ENCODE data around the gene SIK2. TPM values are rescaled to one million over a fixed set of nuclear protein-coding genes. Genes with fewer than 3 reads are reported as not detected.

Gene SIK2
- total and polyA plus RNA-seq, 10 donors = 1.7 to 23.8 (median 14.9) TPM

GRCh38 chr11:111776398-111777093 lies 174.3 kb downstream of the SIK2 start:
- Histone ChIP-seq H3K27me3 (replicated peaks in 1 of 7) (no peaks in the 10 kb centered on the region), H3K4me1 (peaks cover 0 to 22% (median 12%) of the 10 kb centered on the region in 6 donors), H3K9me3 (no peaks in the 10 kb centered on the region), H3K36me3 (no peaks in the 10 kb centered on the region), H3K4me3 (no peak overlapping the region), H3K27ac (peak overlapping the region in 4 of 8 donors; percentile 30 to 69 (median 34))
- no peak for TF ChIP-seq POLR2A (IDR thresholded peaks at IDR 0.05)
- no peak for TF ChIP-seq CTCF (IDR thresholded peaks at IDR 0.05 in 8 of 11, conservative IDR thresholded peaks at IDR 0.05 in 3 of 11)
- TF ChIP-seq POLR2AphosphoS5 (IDR thresholded peaks at IDR 0.05) = no peak
- WGBS, 5 donors = 65 to 81% (median 76%) methylated on average over 6 of the region's 6 CpGs
- intact Hi-C loops (cut with DNase I; ENCODE audit: low total_unique reads) = loop anchor here (5.0 to 10.0 kb wide), 2 partner anchors 68 to 174 kb away; partner anchors contain the start of gene SIK2
- no peak for DNase-seq

GRCh38 chr11:111777094-111778046 lies 175.1 kb downstream of the SIK2 start:
- H3K27me3 ChIP-seq (replicated peaks in 1 of 7) = no peaks in the 10 kb centered on the region
- WGBS, 5 donors = 68 to 87% (median 75%) methylated on average over 4 of the region's 4 CpGs
- intact Hi-C loops (cut with DNase I; ENCODE audit: low total_unique reads) = loop anchor here (5.0 to 10.0 kb wide), 2 partner anchors 67 to 175 kb away; partner anchors contain the start of gene SIK2
- H3K4me1 ChIP-seq = peaks cover 0 to 22% (median 12%) of the 10 kb centered on the region in 6 donors
- H3K4me3 ChIP-seq = no peak overlapping the region
- TF ChIP-seq CTCF (IDR thresholded peaks at IDR 0.05 in 8 of 11, conservative IDR thresholded peaks at IDR 0.05 in 3 of 11) (peak; percentile 65 to 89 (median 82)), POLR2A (IDR thresholded peaks at IDR 0.05) (no peak)
- no peak for DNase-seq
- peaks cover 0 to under 1% (median 0%) of the 10 kb centered on the region in 6 donors for H3K36me3 ChIP-seq
- peak overlapping the region in 4 of 8 donors; percentile 30 to 69 (median 34) for H3K27ac ChIP-seq
- H3K9me3 ChIP-seq = no peaks in the 10 kb centered on the region

- peaks cover 0 to 22% (median 12%) of the 10 kb centered on the region in 6 donors for H3K4me1 ChIP-seq
- peaks cover 0 to 6% (median 0%) of the 10 kb centered on the region in 6 donors for H3K36me3 ChIP-seq
- H3K4me3 ChIP-seq = no peak overlapping the region
- no peaks in the 10 kb centered on the region for H3K9me3 ChIP-seq
- TF ChIP-seq CTCF (IDR thresholded peaks at IDR 0.05 in 8 of 11, conservative IDR thresholded peaks at IDR 0.05 in 3 of 11) = no peak
- no peaks in the 10 kb centered on the region for H3K27me3 ChIP-seq (replicated peaks in 1 of 7)
- DNase-seq = no peak
- 92 to 96% (median 93%) methylated on average over 3 of the region's 3 CpGs for WGBS, 5 donors
- intact Hi-C loops (cut with DNase I; ENCODE audit: low total_unique reads) = loop anchor here (5.0 to 10.0 kb wide), 2 partner anchors 67 to 176 kb away; partner anchors contain the start of gene SIK2
- H3K27ac ChIP-seq = no peak overlapping the region
Measured at GRCh38 chr11:111778047-111778558, 175.9 kb downstream of the SIK2 start.

Measured in spleen (tissue), 11 donors.